Loucy (cell line): Measurements from ENCODE around the gene PTPRN2.

Experiments
- H2AFZ ChIP-seq: fragments of 200-600 bp; sonication (generic); 2 replicates; pipeline ENCODE4 v1.6.0; 2016; ENCODE audit warnings: antibody characterized with exemption, mild to moderate bottlenecking, low read length, moderate library complexity
- H3F3A ChIP-seq: fragments of 200-600 bp; 2 replicates; pipeline ENCODE4 v1.6.0; 2016; ENCODE audit warnings: antibody characterized with exemption, low read depth, mild to moderate bottlenecking
- H3K27me3 ChIP-seq: fragments of 200-600 bp; sonication (generic); 2 replicates; pipeline ENCODE4 v1.6.1; 2014; ENCODE audit warnings: low read length, mild to moderate bottlenecking; ENCODE audit not compliant: insufficient read depth, poor library complexity, severe bottlenecking
- H3K36me3 ChIP-seq: fragments of 200-600 bp; sonication (generic); 2 replicates; pipeline ENCODE4 v1.6.1; 2016; ENCODE audit warnings: low read length; ENCODE audit not compliant: insufficient read depth
- H3K4me1 ChIP-seq: fragments of 200-600 bp; sonication (generic); 2 replicates; pipeline ENCODE4 v1.5.1; 2014; ENCODE audit warnings: low read length, mild to moderate bottlenecking; ENCODE audit not compliant: insufficient read depth, poor library complexity, severe bottlenecking
- H3K4me2 ChIP-seq: fragments of 200-600 bp; sonication (generic); 2 replicates; pipeline ENCODE4 v1.6.0; 2014; ENCODE audit warnings: antibody characterized with exemption, low read length, low read depth, mild to moderate bottlenecking; ENCODE audit not compliant: poor library complexity, severe bottlenecking
- H3K4me3 ChIP-seq: fragments of 200-600 bp; sonication (generic); 2 replicates; pipeline ENCODE4 v1.5.1; 2014; ENCODE audit warnings: low read length, mild to moderate bottlenecking, mixed read lengths; ENCODE audit not compliant: poor library complexity, severe bottlenecking
- H3K79me2 ChIP-seq: fragments of 200-600 bp; sonication (generic); 2 replicates; pipeline ENCODE4 v1.6.1; 2014; ENCODE audit warnings: low read length; ENCODE audit not compliant: insufficient read depth
- H3K9ac ChIP-seq: fragments of 200-600 bp; sonication (generic); 2 replicates; pipeline ENCODE4 v1.6.0; 2014; ENCODE audit warnings: mild to moderate bottlenecking, low read depth, low read length, moderate library complexity; ENCODE audit not compliant: poor library complexity, severe bottlenecking
- H3K9me2 ChIP-seq: fragments of 200-600 bp; sonication (generic); replicated peaks from 2 replicates; pipeline ENCODE4 v1.6.1; 2016; ENCODE audit warnings: low read depth, low read length, mixed read lengths
- H3K9me3 ChIP-seq: fragments of 200-600 bp; sonication (generic); 2 replicates; pipeline ENCODE4 v1.6.1; 2014; ENCODE audit warnings: mild to moderate bottlenecking, antibody characterized with exemption, low read length, low read depth; ENCODE audit not compliant: insufficient read depth
- H4K20me1 ChIP-seq: fragments of 200-600 bp; sonication (generic); 2 replicates; pipeline ENCODE4 v1.6.0; 2014; ENCODE audit warnings: antibody characterized with exemption, low read length, mild to moderate bottlenecking; ENCODE audit not compliant: insufficient read depth, poor library complexity, severe bottlenecking
- EZH2phosphoT487 ChIP-seq: fragments of 200-600 bp; IDR thresholded peaks from 2 replicates; pipeline ENCODE4 v1.6.1; 2018; ENCODE audit warnings: antibody characterized with exemption, mild to moderate bottlenecking, moderate library complexity, borderline replicate concordance
- TF ChIP-seq, protein P1 (sequence below): fragments of 200-600 bp; sonication (generic); conservative IDR thresholded peaks from 2 replicates; pipeline ENCODE4 v1.5.1; 2014; ENCODE audit warnings: mild to moderate bottlenecking, antibody characterized with exemption, low read length

PTPRN2 gene

DNA sequence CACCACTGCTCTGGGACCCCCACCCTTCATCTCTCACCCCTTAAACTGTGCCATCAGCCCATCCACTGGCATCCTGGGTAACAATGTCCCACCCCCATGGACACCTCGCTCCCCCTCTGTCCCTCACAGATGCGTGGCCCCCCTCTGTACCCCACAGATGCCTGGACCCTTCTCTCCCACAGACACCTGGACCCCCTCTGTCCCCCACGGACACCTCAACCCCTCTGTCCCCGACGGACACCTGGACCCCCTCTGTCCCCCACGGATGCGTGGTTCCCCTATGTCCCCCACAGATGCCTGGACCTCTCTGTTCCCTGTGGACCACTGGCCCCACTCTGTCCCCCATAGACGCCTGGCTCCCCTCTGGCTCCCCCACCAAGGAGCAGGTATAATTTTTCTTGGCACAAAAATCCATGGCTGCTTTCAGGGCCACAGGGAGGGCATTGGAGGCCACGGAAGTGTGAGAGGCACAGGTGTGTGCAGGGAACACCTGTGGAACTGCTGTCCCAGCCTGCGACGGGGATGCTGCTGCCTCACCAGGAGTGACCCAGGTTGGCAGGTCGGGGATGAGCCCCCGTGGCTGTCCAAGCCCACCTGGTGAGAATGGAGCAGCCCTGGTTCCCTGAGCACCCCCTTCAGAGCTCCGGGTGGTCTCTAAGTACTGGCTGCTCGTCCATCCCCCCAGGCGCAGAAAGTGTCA lies 193.5 kb downstream of the PTPRN2 start:
- Histone ChIP-seq H2AFZ (no peak overlapping the region), H3K9me2 (no peaks in the 10 kb centered on the region), H3K9ac (no peak overlapping the region), H3K36me3 (no peaks in the 10 kb centered on the region), H3K4me1 (no peaks in the 10 kb centered on the region), H4K20me1 (no peaks in the 10 kb centered on the region), H3F3A (no peaks in the 10 kb centered on the region), H3K27me3 (no peaks in the 10 kb centered on the region), H3K9me3 (peaks cover 23% of the 10 kb centered on the region; the same call in 1 of the 2 replicates), H3K79me2 (no peaks in the 10 kb centered on the region), H3K4me3 (no peak overlapping the region), H3K4me2 (no peak overlapping the region)
- TF ChIP-seq, protein P1, sequence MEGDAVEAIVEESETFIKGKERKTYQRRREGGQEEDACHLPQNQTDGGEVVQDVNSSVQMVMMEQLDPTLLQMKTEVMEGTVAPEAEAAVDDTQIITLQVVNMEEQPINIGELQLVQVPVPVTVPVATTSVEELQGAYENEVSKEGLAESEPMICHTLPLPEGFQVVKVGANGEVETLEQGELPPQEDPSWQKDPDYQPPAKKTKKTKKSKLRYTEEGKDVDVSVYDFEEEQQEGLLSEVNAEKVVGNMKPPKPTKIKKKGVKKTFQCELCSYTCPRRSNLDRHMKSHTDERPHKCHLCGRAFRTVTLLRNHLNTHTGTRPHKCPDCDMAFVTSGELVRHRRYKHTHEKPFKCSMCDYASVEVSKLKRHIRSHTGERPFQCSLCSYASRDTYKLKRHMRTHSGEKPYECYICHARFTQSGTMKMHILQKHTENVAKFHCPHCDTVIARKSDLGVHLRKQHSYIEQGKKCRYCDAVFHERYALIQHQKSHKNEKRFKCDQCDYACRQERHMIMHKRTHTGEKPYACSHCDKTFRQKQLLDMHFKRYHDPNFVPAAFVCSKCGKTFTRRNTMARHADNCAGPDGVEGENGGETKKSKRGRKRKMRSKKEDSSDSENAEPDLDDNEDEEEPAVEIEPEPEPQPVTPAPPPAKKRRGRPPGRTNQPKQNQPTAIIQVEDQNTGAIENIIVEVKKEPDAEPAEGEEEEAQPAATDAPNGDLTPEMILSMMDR: no peak
- TF ChIP-seq EZH2phosphoT487: no peak

DNA sequence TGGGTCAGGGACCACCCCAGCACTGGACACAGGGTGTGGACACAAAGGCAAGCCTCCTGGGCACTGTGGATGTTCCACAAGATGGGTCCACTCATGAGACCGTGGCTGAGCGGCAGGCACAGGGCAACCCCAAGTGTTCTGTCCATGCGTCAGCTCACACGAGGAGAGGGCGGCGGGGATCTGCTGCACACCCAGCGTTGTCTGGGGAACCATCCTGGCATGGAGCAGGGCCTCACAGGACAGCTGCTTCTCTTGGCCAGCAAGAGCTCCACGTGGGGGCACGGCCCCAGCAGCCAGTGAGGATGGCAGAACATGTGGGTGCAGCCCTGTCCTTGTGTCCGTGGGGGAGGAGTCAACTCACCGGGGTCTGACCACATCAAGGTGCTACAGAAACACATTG lies 195.4 kb downstream of the PTPRN2 start:
- no peak overlapping the region for H3K9ac ChIP-seq
- H3K27me3 ChIP-seq: no peaks in the 10 kb centered on the region
- H3K9me2 ChIP-seq: no peaks in the 10 kb centered on the region
- H3K36me3 ChIP-seq: no peaks in the 10 kb centered on the region
- H3K9me3 ChIP-seq: peaks cover 31% of the 10 kb centered on the region; the same call in 1 of the 2 replicates
- TF ChIP-seq, protein P1: no peak
- TF ChIP-seq EZH2phosphoT487: no peak
- H4K20me1 ChIP-seq: no peaks in the 10 kb centered on the region
- no peaks in the 10 kb centered on the region for H3K4me1 ChIP-seq
- H3K4me3 ChIP-seq: no peak overlapping the region
- no peak overlapping the region for H2AFZ ChIP-seq
- H3K4me2 ChIP-seq: no peak overlapping the region
- H3F3A ChIP-seq: no peaks in the 10 kb centered on the region
- H3K79me2 ChIP-seq: no peaks in the 10 kb centered on the region

DNA sequence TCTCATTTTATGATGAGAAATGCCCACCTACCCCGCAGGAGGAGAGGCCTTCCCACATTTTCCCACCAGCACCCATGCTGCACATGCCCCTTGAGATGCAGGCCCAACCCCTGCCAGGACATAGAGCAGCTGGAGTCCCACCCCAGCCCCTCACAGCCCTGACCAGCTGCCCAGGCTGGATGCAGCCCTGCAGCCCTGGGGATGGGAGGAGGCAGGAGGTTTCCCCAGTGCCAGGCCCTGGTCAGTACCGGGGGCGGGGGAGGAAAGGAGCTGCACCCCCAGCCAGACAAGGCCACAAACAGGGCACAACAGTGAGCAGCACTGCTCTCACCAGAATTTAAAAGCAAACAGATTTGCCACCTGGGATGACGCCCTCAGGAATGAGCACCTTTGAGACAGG lies 196.1 kb downstream of the PTPRN2 start:
- Histone ChIP-seq H2AFZ (no peak overlapping the region), H4K20me1 (no peaks in the 10 kb centered on the region), H3K4me3 (no peak overlapping the region), H3K36me3 (no peaks in the 10 kb centered on the region), H3K9me3 (peaks cover 35% of the 10 kb centered on the region; the same call in 1 of the 2 replicates), H3F3A (no peaks in the 10 kb centered on the region), H3K9me2 (no peaks in the 10 kb centered on the region), H3K4me2 (no peak overlapping the region), H3K79me2 (no peaks in the 10 kb centered on the region), H3K9ac (no peak overlapping the region), H3K4me1 (no peaks in the 10 kb centered on the region), H3K27me3 (no peaks in the 10 kb centered on the region)
- TF ChIP-seq, protein P1: no peak
- TF ChIP-seq EZH2phosphoT487: no peak
